H1 (cell line): ENCODE data around the gene SPRYD4. TPM values are rescaled to one million over a fixed set of nuclear protein-coding genes. Genes with fewer than 3 reads are reported as not detected.

Experiments
- CTCF ChIA-PET: fragments of 300-600 bp; sonication (Branson Sonifier 250); formaldehyde crosslinking; loops from one replicate; lab custom pipeline; 2021; ENCODE audit not compliant: partially characterized antibody; lab: Charles Lee
- POLR2A ChIA-PET: fragments of 300-600 bp; sonication (Branson Sonifier 250); formaldehyde crosslinking; loops from one replicate; lab custom pipeline; 2021; ENCODE audit warnings: inconsistent platforms; ENCODE audit not compliant: partially characterized antibody; lab: Charles Lee
- DNase-seq, 2 experiments: peaks; one replicate each; pipeline versions ENCODE4 v3.0.0 to v3.0.0-alpha.2; 2010 to 2022; ENCODE audit warnings: low spot score in 2 of 2, low read depth in 1 of 2, mixed read lengths in 1 of 2
- FAIRE-seq: peaks from 2 replicates; lab custom pipeline; 2011; peaks lifted over from hg19 to GRCh38; lab: Jason Lieb, UNC
- H2AFZ ChIP-seq: 2 replicates; pipeline ENCODE4 v1.8.1; 2012; ENCODE audit warnings: low read length, inconsistent platforms
- H2AK5ac ChIP-seq: 2 replicates; pipeline ENCODE4 v1.6.1; 2013; ENCODE audit warnings: low read depth, low read length
- H2BK120ac ChIP-seq: replicated peaks from 2 replicates; pipeline ENCODE3; 2013; ENCODE audit warnings: low read depth, low read length, inconsistent platforms
- H2BK12ac ChIP-seq: 2 replicates; pipeline ENCODE4 v1.6.1; 2013; ENCODE audit warnings: low read depth, low read length
- H2BK15ac ChIP-seq: 2 replicates; pipeline ENCODE4 v1.6.1; 2013; ENCODE audit warnings: low read length
- H2BK20ac ChIP-seq: 2 replicates; pipeline ENCODE4 v1.6.1; 2013; ENCODE audit warnings: low read length
- H2BK5ac ChIP-seq: 2 replicates; pipeline ENCODE4 v1.6.1; 2013; ENCODE audit warnings: low read depth, low read length
- H3K14ac ChIP-seq: 2 replicates; pipeline ENCODE4 v1.6.1; 2013; ENCODE audit warnings: inconsistent platforms; ENCODE audit not compliant: insufficient read length
- H3K18ac ChIP-seq: 2 replicates; pipeline ENCODE4 v1.6.1; 2013; ENCODE audit warnings: low read length; ENCODE audit errors: extremely low read depth
- H3K23ac ChIP-seq: 2 replicates; pipeline ENCODE4 v1.6.1; 2013; ENCODE audit warnings: inconsistent platforms; ENCODE audit not compliant: insufficient read length
- H3K23me2 ChIP-seq: 2 replicates; pipeline ENCODE4 v1.6.1; 2013; ENCODE audit warnings: low read depth, low read length
- H3K27ac ChIP-seq: 2 replicates; pipeline ENCODE4 v1.6.1; 2011; ENCODE audit warnings: low read depth, low read length, inconsistent platforms
- H3K27me3 ChIP-seq, 4 experiments: replicated peaks in 1 of 4; 1 replicate in 1 of 4; 2 replicates in 3 of 4; pipeline versions ENCODE4 v1.6.1 to v1.8.1; 2011 to 2013; ENCODE audit warnings: low read length in 3 of 4, mild to moderate bottlenecking in 3 of 4, inconsistent platforms in 2 of 4, mixed read lengths in 2 of 4, moderate library complexity in 1 of 4; ENCODE audit not compliant: control insufficient read depth in 3 of 4, insufficient read depth in 3 of 4; ENCODE audit errors: extremely low read depth in 1 of 4
- H3K36me3 ChIP-seq, 4 experiments: 2 replicates each; pipeline versions ENCODE4 v1.6.1 to v1.8.1; 2011 to 2013; ENCODE audit warnings: mild to moderate bottlenecking in 4 of 4, low read length in 3 of 4, moderate library complexity in 2 of 4, control low read depth in 1 of 4, inconsistent platforms in 1 of 4; ENCODE audit not compliant: insufficient read depth in 4 of 4, control insufficient read depth in 2 of 4
- H3K4ac ChIP-seq: replicated peaks from 2 replicates; pipeline ENCODE3; 2013; ENCODE audit warnings: low read length, low read depth, mixed read lengths, inconsistent platforms; ENCODE audit not compliant: insufficient read length
- H3K4me1 ChIP-seq, 4 experiments: replicated peaks in 1 of 4; 1 replicate in 1 of 4; 2 replicates in 3 of 4; pipeline versions ENCODE4 v1.6.1 to v1.8.1; 2011 to 2013; ENCODE audit warnings: low read length in 3 of 4, inconsistent platforms in 2 of 4, mixed read lengths in 1 of 4; ENCODE audit not compliant: insufficient read depth in 4 of 4, control insufficient read depth in 3 of 4
- H3K4me2 ChIP-seq, 2 experiments: 2 replicates each; pipeline versions ENCODE4 v1.6.1 to v1.8.1; 2011 to 2013; ENCODE audit warnings: low read depth in 2 of 2, low read length in 2 of 2, control low read depth in 1 of 2, inconsistent platforms in 1 of 2, mild to moderate bottlenecking in 1 of 2; ENCODE audit not compliant: insufficient read depth in 1 of 2
- H3K4me3 ChIP-seq, 4 experiments: fragments of 200-600, 300-600 bp in 1 of 4; sonication (generic), shearing (Covaris generic), sonication (Bioruptor Twin) in 1 of 4; 2 replicates each; pipeline versions ENCODE4 v1.5.1 to v1.8.1; 2011 to 2016; ENCODE audit warnings: low read length in 4 of 4, low read depth in 3 of 4, control low read depth in 2 of 4, inconsistent platforms in 2 of 4, mild to moderate bottlenecking in 2 of 4, mixed read lengths in 1 of 4, moderate library complexity in 1 of 4; ENCODE audit not compliant: insufficient read depth in 2 of 4; ENCODE audit errors: extremely low read depth in 1 of 4
- H3K56ac ChIP-seq: replicated peaks from 2 replicates; pipeline ENCODE3; 2013; ENCODE audit warnings: low read depth, mild to moderate bottlenecking, mixed read lengths, low read length, inconsistent platforms; ENCODE audit not compliant: insufficient read length
- H3K79me1 ChIP-seq: 2 replicates; pipeline ENCODE4 v1.6.1; 2013; ENCODE audit warnings: low read depth, low read length, control low read depth
- H3K79me2 ChIP-seq, 2 experiments: 2 replicates each; pipeline versions ENCODE4 v1.6.1 to v1.8.1; 2012 to 2013; ENCODE audit warnings: low read length in 2 of 2, mild to moderate bottlenecking in 2 of 2, inconsistent platforms in 1 of 2; ENCODE audit not compliant: insufficient read depth in 2 of 2, control insufficient read depth in 1 of 2
- H3K9ac ChIP-seq, 4 experiments: replicated peaks in 1 of 4; 1 replicate in 1 of 4; 2 replicates in 3 of 4; pipeline versions ENCODE4 v1.6.1 to v1.8.1; 2011 to 2013; ENCODE audit warnings: low read depth in 3 of 4, low read length in 3 of 4, control low read depth in 2 of 4, mild to moderate bottlenecking in 2 of 4, moderate library complexity in 2 of 4, inconsistent platforms in 1 of 4; ENCODE audit errors: extremely low read depth in 1 of 4
- H3K9me3 ChIP-seq, 2 experiments: 2 replicates each; pipeline versions ENCODE4 v1.6.1 to v1.8.1; 2012 to 2013; ENCODE audit warnings: mild to moderate bottlenecking in 2 of 2, moderate library complexity in 2 of 2, control low read depth in 1 of 2, inconsistent platforms in 1 of 2, low read depth in 1 of 2, low read length in 1 of 2, mixed read lengths in 1 of 2; ENCODE audit not compliant: insufficient read depth in 2 of 2
- H4K20me1 ChIP-seq, 2 experiments: replicated peaks in 1 of 2; 2 replicates each; pipeline versions ENCODE3 to v1.8.1; 2011 to 2013; ENCODE audit warnings: inconsistent platforms in 2 of 2, low read length in 2 of 2, mild to moderate bottlenecking in 1 of 2; ENCODE audit not compliant: insufficient read depth in 2 of 2, control insufficient read depth in 1 of 2
- H4K5ac ChIP-seq: 2 replicates; pipeline ENCODE4 v1.6.1; 2013; ENCODE audit warnings: low read length, low read depth, mixed read lengths, inconsistent platforms; ENCODE audit not compliant: insufficient read length
- H4K8ac ChIP-seq: 2 replicates; pipeline ENCODE4 v1.8.0; 2013; ENCODE audit warnings: mild to moderate bottlenecking, moderate library complexity, low read length, inconsistent platforms; ENCODE audit not compliant: insufficient read depth; ENCODE audit errors: extremely low read depth
- H4K91ac ChIP-seq: replicated peaks from 2 replicates; pipeline ENCODE3; 2013; ENCODE audit warnings: low read length, mixed read lengths, inconsistent platforms; ENCODE audit not compliant: insufficient read length
- ASH2L ChIP-seq: fragments of 200-600, 300-600 bp; sonication (generic); IDR thresholded peaks from one replicate; pipeline ENCODE4 v1.7.1; 2017; ENCODE audit warnings: low read length
- ATF3 ChIP-seq: IDR thresholded peaks from 2 replicates; pipeline ENCODE4 v1.6.1; 2011; ENCODE audit warnings: low read depth, mild to moderate bottlenecking, low read length; ENCODE audit not compliant: insufficient read depth
- BRCA1 ChIP-seq: IDR thresholded peaks from 2 replicates; pipeline ENCODE4 v1.6.1; 2012; ENCODE audit warnings: low read depth, low read length, improper control_type of control experiment
- CBX8 ChIP-seq: fragments of 300-800, 300-1000 bp; sonication (generic); IDR thresholded peaks from 2 replicates; pipeline ENCODE4 v1.7.1; 2016; ENCODE audit warnings: low read depth, low read length, borderline replicate concordance
- GABPA ChIP-seq: IDR thresholded peaks from 2 replicates; pipeline ENCODE4 v1.6.1; 2011; ENCODE audit warnings: mild to moderate bottlenecking, low read length, moderate library complexity, borderline replicate concordance; ENCODE audit not compliant: insufficient read depth
- MAFK ChIP-seq: IDR thresholded peaks from 2 replicates; pipeline ENCODE4 v1.6.1; 2012; ENCODE audit warnings: low read depth, mild to moderate bottlenecking, improper control_type of control experiment, low read length
- RBBP5 ChIP-seq: IDR thresholded peaks from 2 replicates; pipeline ENCODE4 v1.7.1; 2012; ENCODE audit warnings: low read depth, mild to moderate bottlenecking, inconsistent platforms, low read length, moderate library complexity, borderline replicate concordance
- RXRA ChIP-seq: IDR thresholded peaks from 2 replicates; pipeline ENCODE4 v1.6.1; 2011; ENCODE audit warnings: low read depth, mild to moderate bottlenecking, low read length, moderate library complexity; ENCODE audit not compliant: insufficient read depth
- SAP30 ChIP-seq: fragments of 300-600 bp; sonication (generic); IDR thresholded peaks from 2 replicates; pipeline ENCODE4 v1.7.1; 2012; ENCODE audit warnings: low read length, moderate library complexity, mild to moderate bottlenecking, inconsistent platforms; ENCODE audit not compliant: insufficient read depth, insufficient replicate concordance
- SP1 ChIP-seq: IDR thresholded peaks from 2 replicates; pipeline ENCODE4 v1.6.1; 2011; ENCODE audit warnings: low read depth, low read length
- SRF ChIP-seq: IDR thresholded peaks from 2 replicates; pipeline ENCODE4 v1.6.1; 2011; ENCODE audit warnings: mild to moderate bottlenecking, low read depth, low read length, moderate library complexity
- TEAD4 ChIP-seq: IDR thresholded peaks from 2 replicates; pipeline ENCODE4 v1.6.1; 2012; ENCODE audit warnings: low read depth, low read length, inconsistent platforms, mixed read lengths
- WGBS, 2 experiments: shearing (Covaris generic) in 1 of 2; methylation state at CpG; one replicate each; pipeline versions ENCODE4 v1.1.6 to v1.1.7; 2013 to 2015; ENCODE audit warnings: low lambda C conversion rate in 2 of 2, mixed read lengths in 2 of 2, inconsistent platforms in 1 of 2, low coverage in 1 of 2, missing lambda C conversion rate in 1 of 2; ENCODE audit not compliant: insufficient replicate concordance in 2 of 2, insufficient coverage in 1 of 2, insufficient read length in 1 of 2; ENCODE audit errors: extremely low coverage in 1 of 2, missing lambda C conversion rate in 1 of 2; 5-methylcytosine and 5-hydroxymethylcytosine counted together
- polyA plus RNA-seq, 7 experiments: library from polyadenylated mRNA; depleted of rRNA in 3 of 7; stranded (reverse) in 5 of 7; unstranded in 2 of 7; fragments of >200 nt in 5 of 7; fragments of 200-250 nt in 2 of 7; gene quantifications; 1 replicate in 5 of 7; 2 replicates in 1 of 7; 4 replicates in 1 of 7; pipeline versions ENCODE4 v1.2.1 to v1.2.3, GENCODE V29; 2011 to 2013; ENCODE audit warnings: missing spikeins in 2 of 7, mixed read lengths in 2 of 7
- total RNA-seq: library from RNA; stranded (reverse); fragmentation: NEBNext Ultra II Directional; extraction: Animal tissue kit (Norgen Biotek cat#: 25700); gene quantifications from 2 replicates; pipeline ENCODE4 v1.2.1, GENCODE V29; 2021
- TF ChIP-seq, protein P1 (sequence below): IDR thresholded peaks from 2 replicates; pipeline ENCODE4 v1.6.1; 2012; ENCODE audit warnings: inconsistent platforms

SPRYD4 gene
- total and polyA plus RNA-seq, 2 of the 8 experiments (the other 6 are each of a cell fraction or from before 2014, with no cell fraction given): 4.3 to 5.3 TPM

GRCh38 chr12:56517854-56518253 lies 49.5 kb downstream of the SPRYD4 start:
- H3K4me3 ChIP-seq: no peak overlapping the region
- H3K79me2 ChIP-seq: peaks cover 0 to 3% of the 10 kb centered on the region in 2 experiments; a peak in 2 of 4 replicates
- H2AK5ac ChIP-seq: no peak overlapping the region
- H3K4me1 ChIP-seq: no peaks in the 10 kb centered on the region
- H4K8ac ChIP-seq: no peak overlapping the region
- H3K18ac ChIP-seq: no peak overlapping the region
- no peak overlapping the region for H3K4me2 ChIP-seq
- no peak overlapping the region for H2BK5ac ChIP-seq
- no peaks in the 10 kb centered on the region for H4K20me1 ChIP-seq
- H3K23ac ChIP-seq: no peak overlapping the region
- H3K36me3 ChIP-seq: no peaks in the 10 kb centered on the region
- H4K91ac ChIP-seq: no peak overlapping the region
- no peak overlapping the region for H3K9ac ChIP-seq
- H2BK20ac ChIP-seq: no peak overlapping the region; the same call in 1 of the 2 replicates
- H4K5ac ChIP-seq: no peak overlapping the region
- peaks cover 3% of the 10 kb centered on the region; the same call in 1 of the 2 replicates for H3K23me2 ChIP-seq
- DNase-seq (no peak), FAIRE-seq (no peak)
- H2BK12ac ChIP-seq: no peak overlapping the region
- H3K14ac ChIP-seq: no peak overlapping the region
- H3K4ac ChIP-seq: no peak overlapping the region
- 92% methylated on average over 2 of the region's 2 CpGs; no CpG with 5 or more reads in 1 of the 2 experiments for WGBS, 2 experiments
- ChIA-PET CTCF (interaction anchor here (1.3 to 16.9 kb wide), 5 partner anchors 9 to 99 kb away, joined by 3 to 279 read pairs (median 3); no protein-coding TSS in a partner anchor), POLR2A (interaction anchor here (1.3 kb wide), 1 partner anchor 74 kb away, joined by 4 read pairs; no protein-coding TSS in a partner anchor)
- H3K27ac ChIP-seq: no peak overlapping the region
- no peak overlapping the region for H3K56ac ChIP-seq
- no peaks in the 10 kb centered on the region for H3K27me3 ChIP-seq
- no peaks in the 10 kb centered on the region for H3K9me3 ChIP-seq
- H3K79me1 ChIP-seq: no peaks in the 10 kb centered on the region
- H2BK15ac ChIP-seq: no peak overlapping the region
- H2AFZ ChIP-seq: no peak overlapping the region
- no peak overlapping the region for H2BK120ac ChIP-seq
- TF ChIP-seq ATF3: no peak
- TF ChIP-seq MAFK: no peak
- TF ChIP-seq TEAD4: no peak
- TF ChIP-seq ASH2L: no peak
- no peak for TF ChIP-seq SAP30
- no peak for TF ChIP-seq RBBP5
- TF ChIP-seq CBX8: no peak
- no peak for TF ChIP-seq SRF
- TF ChIP-seq BRCA1: no peak
- no peak for TF ChIP-seq RXRA
- TF ChIP-seq SP1: no peak
- no peak for TF ChIP-seq GABPA
- TF ChIP-seq, protein P1, sequence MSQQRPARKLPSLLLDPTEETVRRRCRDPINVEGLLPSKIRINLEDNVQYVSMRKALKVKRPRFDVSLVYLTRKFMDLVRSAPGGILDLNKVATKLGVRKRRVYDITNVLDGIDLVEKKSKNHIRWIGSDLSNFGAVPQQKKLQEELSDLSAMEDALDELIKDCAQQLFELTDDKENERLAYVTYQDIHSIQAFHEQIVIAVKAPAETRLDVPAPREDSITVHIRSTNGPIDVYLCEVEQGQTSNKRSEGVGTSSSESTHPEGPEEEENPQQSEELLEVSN: no peak
